A172 (cell line): Measurements from ENCODE around the gene C1GALT1. TPM values are rescaled to one million over a fixed set of nuclear protein-coding genes. Genes with fewer than 3 reads are reported as not detected.
A peak's percentile ranks its signal among the peaks of the same experiment; 100 is the strongest.

Experiments
- DNase-seq: peaks from one replicate; pipeline ENCODE4 v3.0.0-alpha.2; 2015; ENCODE audit warnings: low spot score
- total RNA-seq: library from RNA; depleted of rRNA; stranded (reverse); fragments of >200 nt; shearing (Covaris generic); gene quantifications from 2 replicates; pipeline ENCODE4 v1.2.3, GENCODE V29; 2014

Gene C1GALT1
- total RNA-seq, 1 experiment from 2014 or later = 68.5 TPM

- DNase-seq = no peak
Observed at GRCh38 chr7:7272294-7272693, 90.0 kb downstream of the C1GALT1 start.

GRCh38 chr7:7274782-7275181 is 92.4 kb downstream of the C1GALT1 start:
- DNase-seq = peak; percentile 17

- DNase-seq = no peak
Observed at GRCh38 chr7:7276161-7276560, 93.8 kb downstream of the C1GALT1 start.

- DNase-seq = no peak
Observed at GRCh38 chr7:7290429-7291122, 108.2 kb downstream of the C1GALT1 start.

GRCh38 chr7:7292085-7292484 is 109.7 kb downstream of the C1GALT1 start:
- no peak for DNase-seq

- no peak for DNase-seq
Observed at GRCh38 chr7:7292608-7293007, 110.3 kb downstream of the C1GALT1 start.

GRCh38 chr7:7293092-7293491 is 110.7 kb downstream of the C1GALT1 start:
- no peak for DNase-seq

- no peak for DNase-seq
Observed at GRCh38 chr7:7294911-7295310, 112.6 kb downstream of the C1GALT1 start.
